Measurements from ENCODE around the gene CBFA2T2.

CBFA2T2 gene

DNA sequence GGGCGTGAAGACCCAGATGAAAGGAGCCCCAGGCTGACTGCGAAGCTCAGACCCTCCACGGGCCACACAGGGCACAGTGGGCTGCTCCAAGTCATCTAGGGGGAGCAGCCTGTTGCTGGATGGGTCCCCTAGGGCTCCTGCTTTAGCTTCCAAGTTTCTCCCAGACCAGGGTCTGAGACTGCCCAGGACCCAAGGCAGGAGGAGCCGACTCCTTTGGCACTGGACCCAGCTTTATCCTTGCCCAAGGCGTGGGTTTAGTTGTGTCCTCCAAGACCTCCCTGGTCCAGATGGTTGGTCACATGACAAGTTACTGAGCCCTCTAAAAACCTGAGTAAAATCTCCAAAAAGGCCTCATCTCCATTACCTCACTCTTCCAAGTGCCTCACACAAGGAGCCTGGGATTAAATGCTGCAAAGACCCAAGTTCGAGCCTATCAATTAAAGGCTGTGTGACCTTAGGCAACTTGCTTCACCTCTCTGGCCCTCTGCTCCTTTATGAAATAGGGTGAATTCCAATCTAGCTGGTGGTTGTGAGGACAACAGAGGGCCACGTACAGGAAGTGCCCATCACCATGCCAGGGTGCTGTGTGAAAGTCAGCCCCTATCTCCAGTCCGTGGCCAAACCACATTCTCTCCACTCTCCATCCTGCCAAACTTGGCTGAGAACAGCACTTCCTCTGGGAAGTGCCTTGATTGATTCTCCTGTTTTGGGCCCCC, 181.8 kb downstream of the CBFA2T2 start:
- Histone ChIP-seq H3K27me3 (ENCODE audit: insufficient read depth, low read length) (no peaks in the 10 kb centered on the region), H3K9me3 (ENCODE audit: low read length) (no peaks in the 10 kb centered on the region), H3K4me3 (ENCODE audit: low read length) (no peak overlapping the region), H3K4me1 (ENCODE audit: insufficient read depth, low read length) (peaks cover 32% of the 10 kb centered on the region), H2AFZ (ENCODE audit: low read depth, low read length) (no peak overlapping the region), H3K36me3 (ENCODE audit: insufficient read depth, low read length) (peaks cover 21% of the 10 kb centered on the region)

DNA sequence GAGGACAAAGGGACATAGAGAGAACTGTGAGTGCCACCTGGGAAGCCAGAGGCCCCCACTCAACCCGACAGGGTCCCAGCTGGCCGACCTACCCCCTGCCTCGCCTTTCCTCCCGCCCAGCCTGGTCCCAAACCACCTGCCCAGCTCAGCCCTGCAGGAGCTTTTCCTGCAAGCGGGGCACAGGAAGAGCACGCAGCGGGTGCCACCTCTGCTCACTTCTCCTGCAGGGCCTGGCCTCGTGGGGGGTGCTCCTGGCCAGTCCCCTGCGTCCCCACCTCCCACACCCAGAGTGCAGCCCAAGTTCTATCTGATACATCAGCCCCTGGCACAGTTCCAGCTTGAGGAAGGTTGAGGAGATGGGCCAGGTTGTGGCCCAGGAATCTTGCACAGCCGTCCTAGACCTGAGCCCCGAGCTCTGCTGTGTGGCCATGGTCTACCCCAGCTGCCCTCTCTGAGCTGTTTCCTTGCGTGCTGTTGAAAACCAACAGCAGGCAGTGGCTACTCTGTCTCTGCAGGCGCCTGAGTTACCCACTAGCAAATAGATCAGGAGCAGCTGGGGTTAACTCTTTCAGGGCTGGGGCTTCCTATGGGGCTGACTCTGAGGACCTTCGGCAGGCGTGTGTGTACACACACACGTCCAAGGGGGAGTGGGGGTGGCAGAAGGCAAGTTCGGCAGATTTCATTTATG, 182.7 kb downstream of the CBFA2T2 start:
- peaks cover 32% of the 10 kb centered on the region for H3K4me1 ChIP-seq (ENCODE audit: insufficient read depth, low read length)
- H3K27me3 ChIP-seq (ENCODE audit: insufficient read depth, low read length) = no peaks in the 10 kb centered on the region
- H3K4me3 ChIP-seq (ENCODE audit: low read length) = no peak overlapping the region
- H3K9me3 ChIP-seq (ENCODE audit: low read length) = no peaks in the 10 kb centered on the region
- H2AFZ ChIP-seq (ENCODE audit: low read depth, low read length) = no peak overlapping the region
- peaks cover 28% of the 10 kb centered on the region for H3K36me3 ChIP-seq (ENCODE audit: insufficient read depth, low read length)

DNA sequence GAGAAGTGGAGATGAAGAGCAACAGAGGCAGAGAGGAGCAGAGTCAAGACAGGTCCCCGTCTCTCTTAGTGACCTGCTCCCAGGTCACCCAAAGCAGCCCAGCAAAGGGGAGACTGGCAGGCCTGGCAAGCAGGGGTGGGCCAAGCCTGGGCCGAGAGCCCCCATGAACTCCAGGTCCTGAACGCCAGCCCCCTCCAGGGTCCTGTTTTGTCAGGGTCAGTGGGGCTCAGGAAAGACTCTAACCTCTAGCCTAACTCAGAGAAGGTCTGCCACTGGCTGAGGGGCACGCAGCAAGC, 183.2 kb downstream of the CBFA2T2 start:
- peaks cover 31% of the 10 kb centered on the region for H3K36me3 ChIP-seq (ENCODE audit: insufficient read depth, low read length)
- peak overlapping the region; percentile 73 for H3K4me3 ChIP-seq (ENCODE audit: low read length)
- no peaks in the 10 kb centered on the region for H3K9me3 ChIP-seq (ENCODE audit: low read length)
- peaks cover 32% of the 10 kb centered on the region for H3K4me1 ChIP-seq (ENCODE audit: insufficient read depth, low read length)
- no peak overlapping the region for H2AFZ ChIP-seq (ENCODE audit: low read depth, low read length)
- no peaks in the 10 kb centered on the region for H3K27me3 ChIP-seq (ENCODE audit: insufficient read depth, low read length)

DNA sequence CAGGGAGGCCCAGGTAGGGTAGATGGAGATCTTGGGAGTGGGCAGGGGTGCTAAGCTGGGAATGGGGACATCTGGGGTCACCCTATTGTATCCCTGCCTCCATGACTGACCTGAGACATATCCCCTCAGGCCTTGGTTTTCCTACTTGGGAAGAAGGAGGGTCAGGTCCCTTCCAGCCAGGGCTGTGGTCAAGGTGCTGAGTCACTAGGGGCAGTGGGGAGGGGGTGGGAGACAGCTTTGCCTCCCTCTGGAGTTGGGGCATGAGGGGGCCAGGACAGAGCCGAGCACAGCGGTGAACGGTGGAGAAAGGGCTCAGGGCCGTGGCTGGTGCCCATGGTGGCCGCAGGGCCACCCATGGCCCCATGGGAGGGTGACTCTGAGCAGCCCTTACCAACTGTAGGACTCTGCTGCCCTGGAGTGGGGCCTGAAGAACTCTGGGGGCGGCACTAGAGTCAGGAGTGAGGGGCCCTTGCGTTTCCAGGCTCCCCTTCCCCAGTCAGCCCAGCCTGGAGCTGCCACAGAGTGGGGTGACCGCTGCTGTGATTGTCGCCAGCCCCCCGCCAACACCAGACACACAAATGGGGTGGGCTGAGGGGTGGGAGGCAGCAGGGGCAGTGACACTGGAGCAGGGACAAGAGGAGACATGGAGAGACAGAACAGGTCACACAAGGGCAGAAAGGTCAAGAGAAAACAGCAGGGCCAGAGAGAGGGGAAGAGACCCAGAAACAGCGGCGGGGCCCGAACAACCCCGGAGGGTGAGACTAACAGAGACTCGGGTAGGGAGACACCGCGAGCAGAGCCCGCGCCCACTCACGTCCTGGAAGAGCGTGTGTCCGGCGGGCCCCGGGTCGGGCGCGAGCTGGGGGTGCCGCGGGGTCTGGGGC, 183.8 kb downstream of the CBFA2T2 start:
- Histone ChIP-seq H3K4me3 (ENCODE audit: low read length) (peak overlapping the region; percentile 73), H3K27me3 (ENCODE audit: insufficient read depth, low read length) (no peaks in the 10 kb centered on the region), H3K4me1 (ENCODE audit: insufficient read depth, low read length) (peaks cover 32% of the 10 kb centered on the region), H3K9me3 (ENCODE audit: low read length) (no peaks in the 10 kb centered on the region), H2AFZ (ENCODE audit: low read depth, low read length) (peak overlapping the region; percentile 30), H3K36me3 (ENCODE audit: insufficient read depth, low read length) (peaks cover 33% of the 10 kb centered on the region)

DNA sequence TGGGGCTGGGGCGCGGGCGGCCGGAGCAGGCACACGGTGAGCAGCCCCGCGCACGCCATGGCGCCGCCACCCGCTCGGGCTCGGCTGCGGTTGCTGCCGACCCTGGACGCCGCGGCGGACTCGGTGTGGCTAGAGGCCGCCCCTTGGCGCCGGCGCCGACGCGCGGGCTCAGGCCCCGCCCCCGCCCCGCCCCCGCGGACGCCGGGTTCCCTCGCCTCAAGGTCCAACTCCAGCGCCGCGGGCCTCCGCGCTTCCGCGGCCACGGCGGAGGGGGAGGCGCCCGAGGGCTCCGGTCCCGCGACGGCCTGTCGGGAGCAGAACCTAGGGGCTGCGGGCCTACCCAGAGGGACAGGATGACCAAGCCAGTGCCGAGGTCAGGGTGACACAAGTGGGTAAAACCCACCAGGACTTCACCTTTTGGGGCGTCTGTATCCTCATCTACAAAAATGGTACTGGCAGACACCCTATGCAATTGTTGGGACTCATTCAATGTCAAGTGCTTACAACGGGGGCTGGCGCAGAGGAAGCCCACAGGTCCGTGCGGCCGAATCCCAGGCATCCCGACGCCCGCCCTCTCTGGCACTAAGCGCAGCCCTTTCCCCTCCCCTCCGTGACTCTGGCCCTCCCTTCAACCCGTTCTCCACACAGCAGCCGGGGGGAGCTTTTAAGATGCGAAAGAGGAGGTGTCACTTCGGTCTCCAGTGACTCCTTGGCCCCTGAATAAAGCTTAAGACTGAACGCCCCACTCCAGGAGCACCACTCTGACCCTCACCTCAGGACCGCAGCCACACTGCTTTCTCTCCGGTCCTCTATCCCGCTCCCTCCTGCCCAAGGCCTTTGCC, 184.6 kb downstream of the CBFA2T2 start, which contains the start of gene NECAB3:
Gene NECAB3, minus strand, starts transcription at position 135 of the 842 bp plus-strand sequence. Its CDS starts 76 bp downstream, at position 59.
- Histone ChIP-seq H3K9me3 (ENCODE audit: low read length) (no peaks in the 10 kb centered on the region), H3K36me3 (ENCODE audit: insufficient read depth, low read length) (peaks cover 35% of the 10 kb centered on the region), H3K27me3 (ENCODE audit: insufficient read depth, low read length) (no peaks in the 10 kb centered on the region), H3K4me3 (ENCODE audit: low read length) (peak within 1 kb of the TSS; percentile 73), H3K4me1 (ENCODE audit: insufficient read depth, low read length) (peaks cover 32% of the 10 kb centered on the region), H2AFZ (ENCODE audit: low read depth, low read length) (peak within 1 kb of the TSS; percentile 66)

DNA sequence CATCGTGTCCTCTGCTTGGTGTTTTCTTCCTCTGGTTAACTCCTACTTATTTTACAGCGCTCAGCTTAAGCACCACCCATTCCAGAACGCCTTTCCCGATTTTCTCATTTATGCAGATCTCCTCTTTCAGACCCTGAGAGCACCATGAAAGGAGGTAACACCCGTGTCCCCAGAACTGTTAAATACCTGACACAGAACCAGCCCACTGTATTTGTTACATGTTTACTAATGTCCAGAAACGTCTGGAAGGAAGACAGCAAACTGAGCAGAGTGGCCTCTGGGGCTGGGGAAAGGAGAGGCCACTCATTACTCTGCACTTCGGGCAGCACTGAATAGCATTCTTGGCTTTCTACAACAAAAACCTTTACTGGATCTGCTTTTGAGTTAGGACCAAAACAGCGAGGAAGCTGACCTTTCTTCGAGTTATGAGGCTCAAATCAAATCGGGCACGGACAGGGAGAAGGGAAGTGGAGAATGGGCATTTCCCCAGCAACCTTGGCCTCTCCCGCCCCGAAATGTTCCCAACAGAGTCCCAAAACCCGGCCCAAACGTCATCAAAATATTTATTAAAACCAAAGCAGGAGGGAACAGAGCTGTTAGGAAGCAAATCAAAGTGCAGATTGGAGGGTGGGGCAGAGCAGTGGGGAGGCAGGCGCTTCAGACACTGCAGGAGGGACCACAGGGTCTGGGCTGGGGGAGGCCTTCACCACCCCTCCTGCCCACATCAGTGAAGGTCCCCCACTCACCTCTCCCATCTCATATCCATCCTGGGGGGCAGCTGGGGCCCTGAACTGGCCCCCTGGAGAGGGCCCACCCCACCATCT, 185.5 kb downstream of the CBFA2T2 start:
- Histone ChIP-seq H3K4me3 (ENCODE audit: low read length) (no peak overlapping the region), H3K4me1 (ENCODE audit: insufficient read depth, low read length) (peaks cover 32% of the 10 kb centered on the region), H3K27me3 (ENCODE audit: insufficient read depth, low read length) (no peaks in the 10 kb centered on the region), H2AFZ (ENCODE audit: low read depth, low read length) (peak overlapping the region; percentile 66), H3K36me3 (ENCODE audit: insufficient read depth, low read length) (peaks cover 36% of the 10 kb centered on the region), H3K9me3 (ENCODE audit: low read length) (no peaks in the 10 kb centered on the region)

DNA sequence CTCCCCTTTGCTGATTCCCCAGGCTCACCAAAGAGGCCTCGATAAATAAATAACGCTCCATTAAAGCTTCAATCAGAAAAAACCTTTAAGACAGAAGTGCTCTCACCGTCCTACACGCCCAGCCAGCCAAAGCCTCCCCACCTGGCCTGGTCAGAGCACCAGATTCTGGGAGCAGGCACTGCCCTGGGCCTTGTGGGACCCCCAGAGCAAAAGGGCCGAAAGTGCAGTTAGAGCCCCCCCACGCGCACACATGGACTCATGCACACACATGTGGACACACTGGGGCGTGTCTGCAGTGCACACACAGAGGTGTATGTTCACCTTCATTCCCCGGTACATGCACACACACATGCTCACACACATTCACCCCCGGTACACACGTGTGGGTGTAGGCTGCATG, 186.2 kb downstream of the CBFA2T2 start:
- H3K27me3 ChIP-seq (ENCODE audit: insufficient read depth, low read length) = no peaks in the 10 kb centered on the region
- no peak overlapping the region for H3K4me3 ChIP-seq (ENCODE audit: low read length)
- H3K9me3 ChIP-seq (ENCODE audit: low read length) = no peaks in the 10 kb centered on the region
- no peak overlapping the region for H2AFZ ChIP-seq (ENCODE audit: low read depth, low read length)
- peaks cover 32% of the 10 kb centered on the region for H3K4me1 ChIP-seq (ENCODE audit: insufficient read depth, low read length)
- H3K36me3 ChIP-seq (ENCODE audit: insufficient read depth, low read length) = peaks cover 37% of the 10 kb centered on the region

DNA sequence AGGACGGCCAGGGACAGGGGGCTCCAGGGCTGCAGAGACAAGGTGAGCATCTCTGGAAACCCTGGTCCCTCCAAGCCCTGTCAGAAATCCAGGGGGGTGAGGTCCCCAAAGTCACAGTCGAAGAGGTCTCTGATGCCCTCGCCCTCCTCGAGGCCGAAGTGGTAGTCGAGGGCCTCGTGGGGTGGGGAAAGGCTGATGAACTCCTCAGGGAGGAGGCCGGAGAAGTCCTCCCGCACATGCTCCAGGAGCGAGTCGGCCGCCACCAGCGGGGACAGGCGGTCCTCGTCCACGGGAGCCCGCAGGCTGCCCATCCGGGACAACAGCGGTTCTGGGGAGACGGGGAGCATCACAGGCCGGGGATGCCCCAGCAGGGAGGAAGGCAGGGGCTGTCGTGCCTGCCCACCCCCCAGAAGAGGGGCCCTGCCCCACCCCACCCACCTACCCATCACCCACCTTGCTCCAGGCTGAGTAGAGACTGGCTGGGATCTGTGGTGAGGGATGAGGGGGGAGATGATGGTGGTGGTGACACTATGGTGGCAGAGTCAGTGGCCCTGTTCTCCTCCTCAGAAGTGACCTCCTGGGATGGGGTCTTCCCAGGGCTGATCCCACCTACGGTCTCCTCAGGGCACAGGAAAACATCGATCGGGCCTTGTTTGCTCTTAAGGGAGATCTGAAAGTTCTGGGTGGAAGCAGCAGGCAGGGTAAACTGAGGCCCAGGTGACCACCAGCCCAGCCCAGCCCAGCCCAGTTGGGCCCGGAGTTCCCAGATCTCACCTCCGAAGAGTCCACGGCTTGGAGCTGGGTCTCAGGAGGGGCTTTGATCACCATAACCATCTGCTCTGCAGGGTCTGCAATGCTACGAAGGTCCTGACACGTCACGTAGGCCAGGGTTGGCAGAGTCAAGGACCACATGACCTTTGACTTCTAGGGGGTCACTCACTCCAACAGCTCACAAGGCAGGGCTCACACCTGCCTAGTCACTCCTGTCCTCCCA, 187.1 kb downstream of the CBFA2T2 start:
- Histone ChIP-seq H2AFZ (ENCODE audit: low read depth, low read length) (no peak overlapping the region), H3K36me3 (ENCODE audit: insufficient read depth, low read length) (peaks cover 37% of the 10 kb centered on the region), H3K9me3 (ENCODE audit: low read length) (no peaks in the 10 kb centered on the region), H3K4me3 (ENCODE audit: low read length) (no peak overlapping the region), H3K4me1 (ENCODE audit: insufficient read depth, low read length) (peaks cover 32% of the 10 kb centered on the region), H3K27me3 (ENCODE audit: insufficient read depth, low read length) (no peaks in the 10 kb centered on the region)

DNA sequence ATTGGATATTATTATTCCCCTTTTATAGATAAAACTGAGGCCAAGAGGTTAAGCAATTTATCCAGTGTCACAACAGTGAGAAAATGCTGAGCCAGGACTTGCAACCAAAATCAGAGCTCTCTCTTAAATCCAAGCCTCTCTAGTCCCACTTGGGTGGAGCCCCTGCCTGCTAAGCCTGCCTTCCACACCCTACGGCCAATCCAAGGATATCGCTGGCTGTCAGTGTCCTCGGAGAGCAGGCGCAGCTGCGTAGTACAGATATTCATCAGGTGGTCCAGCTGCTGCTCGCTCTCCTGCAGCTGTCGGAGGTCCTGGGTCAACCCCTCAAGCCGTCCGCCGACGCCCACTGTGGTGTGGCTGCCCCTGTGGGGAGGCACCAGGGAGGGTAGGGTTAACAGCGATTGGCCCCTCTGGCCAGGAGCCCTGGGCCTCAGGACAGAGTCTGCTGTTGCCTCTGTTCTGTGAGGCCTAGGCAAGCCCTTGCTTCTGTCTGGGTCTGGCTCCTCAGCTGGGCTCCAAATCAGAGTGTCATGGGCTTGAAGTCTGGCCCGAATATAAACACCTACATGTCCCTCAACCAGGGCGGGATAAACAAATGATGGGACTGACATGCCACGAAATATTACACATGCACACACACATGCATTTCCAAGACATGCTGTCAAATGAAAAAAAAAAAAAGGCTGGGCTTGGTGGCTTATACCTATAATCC, 188.3 kb downstream of the CBFA2T2 start:
- Histone ChIP-seq H3K4me3 (ENCODE audit: low read length) (no peak overlapping the region), H3K9me3 (ENCODE audit: low read length) (no peaks in the 10 kb centered on the region), H2AFZ (ENCODE audit: low read depth, low read length) (no peak overlapping the region), H3K27me3 (ENCODE audit: insufficient read depth, low read length) (no peaks in the 10 kb centered on the region), H3K36me3 (ENCODE audit: insufficient read depth, low read length) (peaks cover 37% of the 10 kb centered on the region), H3K4me1 (ENCODE audit: insufficient read depth, low read length) (peaks cover 32% of the 10 kb centered on the region)

DNA sequence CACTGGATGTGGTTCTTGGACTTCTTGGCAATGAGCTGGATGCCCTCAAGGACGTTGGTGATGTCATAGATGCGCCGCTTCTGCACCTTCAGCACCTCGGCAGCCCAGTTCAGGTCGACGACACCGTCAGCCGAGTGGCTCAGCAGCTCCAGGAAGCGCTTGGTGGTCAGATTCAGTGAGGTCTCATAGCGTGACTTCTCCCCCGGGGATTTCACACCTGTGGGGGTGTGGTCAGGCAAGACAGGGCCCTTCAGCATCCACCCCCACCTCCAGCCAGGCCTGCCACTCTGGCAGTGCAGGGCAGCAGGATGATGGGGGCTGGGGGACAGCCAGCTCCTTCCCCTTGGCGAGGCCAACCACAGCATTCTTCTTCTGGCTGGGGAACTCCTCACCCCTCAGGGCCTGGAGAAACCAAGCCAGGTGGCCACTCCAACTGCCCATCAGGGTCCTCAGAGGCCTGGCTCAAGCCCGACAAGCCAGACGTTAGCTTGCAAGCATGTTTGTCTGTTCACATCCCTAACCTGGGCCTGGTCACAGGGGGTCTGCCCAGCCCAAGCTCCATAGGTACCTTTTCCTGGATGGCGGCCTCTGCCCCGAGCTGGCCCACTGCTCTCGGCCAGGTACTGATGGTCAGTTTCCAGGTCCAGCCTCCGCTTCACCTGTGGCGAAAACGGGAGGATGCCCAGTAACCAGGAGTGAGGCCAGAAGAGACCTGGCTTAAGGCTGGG, 190.0 kb downstream of the CBFA2T2 start:
- peaks cover 37% of the 10 kb centered on the region for H3K36me3 ChIP-seq (ENCODE audit: insufficient read depth, low read length)
- no peak overlapping the region for H3K4me3 ChIP-seq (ENCODE audit: low read length)
- H3K4me1 ChIP-seq (ENCODE audit: insufficient read depth, low read length) = peaks cover 28% of the 10 kb centered on the region
- no peak overlapping the region for H2AFZ ChIP-seq (ENCODE audit: low read depth, low read length)
- H3K27me3 ChIP-seq (ENCODE audit: insufficient read depth, low read length) = no peaks in the 10 kb centered on the region
- no peaks in the 10 kb centered on the region for H3K9me3 ChIP-seq (ENCODE audit: low read length)
